ENCODE results near the gene C2CD4A.

Gene C2CD4A

GRCh38 chr15:62060113-62060895 lies 6.5 kb upstream of the C2CD4A start, which contains the start of gene VPS13C:
Gene VPS13C, minus strand, starts transcription at chr15:62060447. Its CDS starts 73 bp downstream, at chr15:62060374.
- DNase-seq, result peak; percentile 70

- no peak for DNase-seq
These were observed 5.9 kb upstream of the C2CD4A start for GRCh38 chr15:62060896-62061280.

GRCh38 chr15:62063825-62064635 lies 2.7 kb upstream of the C2CD4A start:
- DNase-seq, result no peak

GRCh38 chr15:62067448-62068044 lies 769 bp downstream of the C2CD4A start:
- DNase-seq, result no peak

- DNase-seq, result peak; percentile 24
These were observed 1.5 kb downstream of the C2CD4A start for GRCh38 chr15:62068071-62068809.

GRCh38 chr15:62068810-62069167 lies 2.0 kb downstream of the C2CD4A start:
- DNase-seq, result no peak

- DNase-seq, result no peak
These were observed 2.8 kb downstream of the C2CD4A start for GRCh38 chr15:62069551-62069950.

GRCh38 chr15:62071711-62072308 lies 5.0 kb downstream of the C2CD4A start:
- DNase-seq, result no peak

- no peak for DNase-seq
These were observed 9.0 kb downstream of the C2CD4A start for GRCh38 chr15:62075595-62076277.

- DNase-seq, result no peak
These were observed 12.8 kb downstream of the C2CD4A start for GRCh38 chr15:62079594-62079993.

GRCh38 chr15:62083194-62084154 lies 16.7 kb downstream of the C2CD4A start:
- DNase-seq, result no peak

- DNase-seq, result no peak
These were observed 19.0 kb downstream of the C2CD4A start for GRCh38 chr15:62085740-62086139.

- DNase-seq, result no peak
These were observed 21.0 kb downstream of the C2CD4A start for GRCh38 chr15:62087671-62088352.

- no peak for DNase-seq
These were observed 21.5 kb downstream of the C2CD4A start for GRCh38 chr15:62088353-62088693.

- DNase-seq, result no peak
These were observed 22.8 kb downstream of the C2CD4A start for GRCh38 chr15:62089616-62090015.

GRCh38 chr15:62090988-62091387 lies 24.2 kb downstream of the C2CD4A start:
- DNase-seq, result no peak

GRCh38 chr15:62093809-62094208 lies 27.0 kb downstream of the C2CD4A start:
- no peak for DNase-seq

GRCh38 chr15:62094388-62094787 lies 27.6 kb downstream of the C2CD4A start:
- no peak for DNase-seq

GRCh38 chr15:62099094-62099601 lies 32.4 kb downstream of the C2CD4A start:
- DNase-seq, result no peak

GRCh38 chr15:62103431-62103830 lies 36.7 kb downstream of the C2CD4A start:
- DNase-seq, result no peak

All from 8988T (cell line).